Astrocyte (in vitro differentiated cells and primary cell): ENCODE measurements around the gene RTN1. TPM values are rescaled to one million over a fixed set of nuclear protein-coding genes. Genes with fewer than 3 reads are reported as not detected.

Experiments used
- DNase-seq: peaks from one replicate; pipeline ENCODE4 v3.0.0-alpha.2; 2010; ENCODE audit warnings: low read depth
- FAIRE-seq: peaks from 2 replicates; lab custom pipeline; 2011; peaks lifted over from hg19 to GRCh38; lab: Jason Lieb, UNC
- H2AFZ ChIP-seq: 2 replicates; pipeline ENCODE4 v1.6.0; 2012; ENCODE audit warnings: low read depth, low read length, inconsistent platforms
- H3K27ac ChIP-seq: 2 replicates; pipeline ENCODE4 v1.5.1; 2011; ENCODE audit warnings: low read depth, low read length, inconsistent platforms
- H3K27me3 ChIP-seq: 2 replicates; pipeline ENCODE4 v1.6.0; 2011; ENCODE audit warnings: low read length, inconsistent platforms; ENCODE audit not compliant: insufficient read depth
- H3K36me3 ChIP-seq: 2 replicates; pipeline ENCODE4 v1.5.1; 2011; ENCODE audit warnings: low read length, inconsistent platforms; ENCODE audit not compliant: insufficient read depth
- H3K4me1 ChIP-seq: 2 replicates; pipeline ENCODE4 v1.5.1; 2011; ENCODE audit warnings: low read length, inconsistent platforms; ENCODE audit not compliant: insufficient read depth
- H3K4me2 ChIP-seq: 2 replicates; pipeline ENCODE4 v1.6.0; 2012; ENCODE audit warnings: low read length, inconsistent platforms
- H3K4me3 ChIP-seq: 2 replicates; pipeline ENCODE4 v1.5.1; 2011; ENCODE audit warnings: low read depth, mild to moderate bottlenecking, low read length, inconsistent platforms; ENCODE audit not compliant: insufficient read depth
- H3K79me2 ChIP-seq: 2 replicates; pipeline ENCODE4 v1.6.0; 2012; ENCODE audit warnings: mild to moderate bottlenecking, low read length, inconsistent platforms; ENCODE audit not compliant: insufficient read depth
- H3K9ac ChIP-seq: 2 replicates; pipeline ENCODE4 v1.6.0; 2012; ENCODE audit warnings: mild to moderate bottlenecking, low read length, inconsistent platforms
- H3K9me3 ChIP-seq: 2 replicates; pipeline ENCODE4 v1.5.1; 2012; ENCODE audit warnings: low read depth, mild to moderate bottlenecking, low read length, inconsistent platforms; ENCODE audit not compliant: insufficient read depth
- H4K20me1 ChIP-seq: 2 replicates; pipeline ENCODE4 v1.6.0; 2012; ENCODE audit warnings: low read length, inconsistent platforms; ENCODE audit not compliant: insufficient read depth
- H3K27ac Mint-ChIP-seq: one replicate; pipeline ENCODE4 v1.8.0; 2021; ENCODE audit warnings: mild to moderate bottlenecking, mixed read lengths; ENCODE audit not compliant: unreplicated experiment
- H3K27me3 Mint-ChIP-seq: one replicate; pipeline ENCODE4 v1.8.0; 2021; ENCODE audit warnings: low read depth, mixed read lengths; ENCODE audit not compliant: unreplicated experiment
- H3K36me3 Mint-ChIP-seq: one replicate; pipeline ENCODE4 v1.8.0; 2021; ENCODE audit warnings: low read depth, mixed read lengths; ENCODE audit not compliant: unreplicated experiment
- H3K4me1 Mint-ChIP-seq: one replicate; pipeline ENCODE4 v1.8.0; 2021; ENCODE audit warnings: low read depth, mixed read lengths; ENCODE audit not compliant: unreplicated experiment
- H3K4me3 Mint-ChIP-seq: one replicate; pipeline ENCODE4 v1.8.0; 2021; ENCODE audit warnings: mild to moderate bottlenecking, moderate library complexity, mixed read lengths; ENCODE audit not compliant: unreplicated experiment
- H3K9me3 Mint-ChIP-seq: one replicate; pipeline ENCODE4 v1.8.0; 2021; ENCODE audit warnings: mild to moderate bottlenecking, mixed read lengths; ENCODE audit not compliant: unreplicated experiment
- CTCF ChIP-seq: IDR thresholded peaks from 2 replicates; pipeline ENCODE4 v1.5.1; 2011; ENCODE audit warnings: low read depth, mild to moderate bottlenecking, inconsistent platforms, low read length, moderate library complexity; ENCODE audit not compliant: insufficient read depth
- EZH2 ChIP-seq: IDR thresholded peaks from 2 replicates; pipeline ENCODE4 v1.6.1; 2012; ENCODE audit warnings: mild to moderate bottlenecking, low read length, inconsistent platforms; ENCODE audit not compliant: insufficient read depth
- total RNA-seq: library from RNA; stranded (reverse); gene quantifications from 2 replicates; pipeline ENCODE4 v1.2.1, GENCODE V29; 2021

RTN1 gene
- total RNA-seq, 1 donor from 2014 or later, result 1.2 TPM

- Histone ChIP-seq H3K79me2 (no peaks in the 10 kb centered on the region), H3K4me1 (no peaks in the 10 kb centered on the region), H2AFZ (no peak overlapping the region), H3K4me2 (no peak overlapping the region), H3K27ac (no peak overlapping the region), H3K4me3 (no peak overlapping the region), H3K36me3 (no peaks in the 10 kb centered on the region), H3K27me3 (peaks cover 4% of the 10 kb centered on the region), H4K20me1 (no peaks in the 10 kb centered on the region), H3K9ac (no peak overlapping the region), H3K9me3 (peaks cover 2% of the 10 kb centered on the region)
- TF ChIP-seq CTCF, result no peak
- TF ChIP-seq EZH2, result no peak
- Mint-ChIP-seq H3K36me3 (no peaks in the 10 kb centered on the region), H3K4me3 (no peak overlapping the region), H3K9me3 (no peaks in the 10 kb centered on the region), H3K27ac (no peak overlapping the region), H3K27me3 (peaks cover 1% of the 10 kb centered on the region), H3K4me1 (no peaks in the 10 kb centered on the region)
- FAIRE-seq (no peak), DNase-seq (no peak)
Measured at GRCh38 chr14:59863806-59864525, 6.6 kb downstream of the RTN1 start.

GRCh38 chr14:59857328-59857727 is 13.2 kb downstream of the RTN1 start:
- no peak overlapping the region for H2AFZ ChIP-seq
- no peak overlapping the region for H3K27ac ChIP-seq
- H3K9ac ChIP-seq, result no peak overlapping the region
- no peak for FAIRE-seq
- Mint-ChIP-seq H3K9me3 (peaks cover 1% of the 10 kb centered on the region), H3K36me3 (no peaks in the 10 kb centered on the region), H3K27me3 (no peaks in the 10 kb centered on the region), H3K4me1 (no peaks in the 10 kb centered on the region), H3K4me3 (no peak overlapping the region), H3K27ac (no peak overlapping the region)
- no peaks in the 10 kb centered on the region for H3K79me2 ChIP-seq
- H3K4me1 ChIP-seq, result no peaks in the 10 kb centered on the region
- no peaks in the 10 kb centered on the region for H4K20me1 ChIP-seq
- H3K4me3 ChIP-seq, result no peak overlapping the region
- no peak for DNase-seq
- H3K27me3 ChIP-seq, result no peaks in the 10 kb centered on the region
- no peaks in the 10 kb centered on the region for H3K36me3 ChIP-seq
- no peak for TF ChIP-seq EZH2
- no peak for TF ChIP-seq CTCF
- no peak overlapping the region for H3K4me2 ChIP-seq
- H3K9me3 ChIP-seq, result peaks cover 2% of the 10 kb centered on the region

GRCh38 chr14:59852350-59852749 is 18.2 kb downstream of the RTN1 start:
- H3K27ac Mint-ChIP-seq, result no peak overlapping the region
- FAIRE-seq, result no peak
- H3K4me3 Mint-ChIP-seq, result no peak overlapping the region

More at GRCh38 chr14:59852350-59852749, 18.2 kb downstream of the RTN1 start:
- Mint-ChIP-seq H3K36me3 (no peaks in the 10 kb centered on the region), H3K9me3 (peaks cover under 1% of the 10 kb centered on the region), H3K4me1 (no peaks in the 10 kb centered on the region), H3K27me3 (no peaks in the 10 kb centered on the region)
- no peaks in the 10 kb centered on the region for H3K27me3 ChIP-seq
- no peak overlapping the region for H3K9ac ChIP-seq
- H2AFZ ChIP-seq, result no peak overlapping the region
- no peaks in the 10 kb centered on the region for H3K36me3 ChIP-seq
- H3K4me3 ChIP-seq, result no peak overlapping the region
- no peak for DNase-seq
- no peak for TF ChIP-seq EZH2
- no peak for TF ChIP-seq CTCF
- H3K9me3 ChIP-seq, result no peaks in the 10 kb centered on the region
- no peaks in the 10 kb centered on the region for H3K4me1 ChIP-seq
- no peaks in the 10 kb centered on the region for H4K20me1 ChIP-seq
- no peaks in the 10 kb centered on the region for H3K79me2 ChIP-seq
- no peak overlapping the region for H3K27ac ChIP-seq
- H3K4me2 ChIP-seq, result no peak overlapping the region
